GM12878 (cell line): ENCODE results near the gene PALLD.

Experiments
- PBX3 ChIP-seq: IDR thresholded peaks from 2 replicates; pipeline ENCODE4 v1.6.1; 2011; ENCODE audit warnings: mild to moderate bottlenecking, low read depth, low read length, moderate library complexity; ENCODE audit not compliant: insufficient replicate concordance
- POLR2AphosphoS5 ChIP-seq: IDR thresholded peaks from 2 replicates; pipeline ENCODE4 v1.6.1; 2011; ENCODE audit warnings: mild to moderate bottlenecking, low read length, inconsistent platforms

DNA sequence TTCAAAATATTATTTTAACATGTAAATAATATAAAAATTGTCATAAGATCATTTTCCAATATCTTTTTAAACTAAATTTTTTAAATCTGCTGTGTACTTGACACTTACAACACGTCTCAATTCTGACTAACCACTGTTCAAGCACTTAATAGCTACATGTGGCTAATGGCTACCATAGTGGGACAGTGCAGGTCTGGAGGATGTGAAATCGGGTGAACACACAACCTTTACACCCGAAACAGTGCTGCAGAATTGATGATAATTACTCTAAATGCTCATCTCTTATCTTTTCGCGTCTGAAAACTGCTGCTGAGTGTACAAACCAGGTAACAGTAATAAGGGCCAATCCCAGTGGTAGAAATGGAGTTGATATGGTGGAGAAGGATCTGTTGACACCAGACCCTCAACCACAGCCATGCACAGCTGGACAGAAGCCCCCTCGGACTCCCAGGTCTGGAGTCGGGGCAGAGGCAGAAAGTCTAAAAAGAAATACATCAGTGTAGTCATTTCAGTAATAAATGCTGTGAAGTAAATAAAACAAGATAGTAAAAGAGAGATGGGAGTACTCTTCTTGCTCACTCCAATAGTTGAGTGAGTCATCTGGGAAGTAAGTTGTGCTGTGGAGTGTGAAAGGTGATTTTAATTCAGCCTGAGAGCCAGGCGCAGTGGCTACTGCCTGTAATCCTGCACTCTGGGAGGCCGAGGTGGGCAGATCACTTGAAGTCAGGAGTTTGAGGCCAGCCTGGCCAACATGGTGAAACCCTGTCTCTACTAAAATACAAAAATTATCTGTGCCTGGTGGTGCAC lies 363.2 kb downstream of the PALLD start:
- no peak for TF ChIP-seq POLR2AphosphoS5
- TF ChIP-seq PBX3 = no peak
